Measurements from ENCODE around the gene SEC63. TPM values are rescaled to one million over a fixed set of nuclear protein-coding genes. Genes with fewer than 3 reads are reported as not detected.
"Not testable (repeated sequence)": the region's sequence is repeated elsewhere in the genome, so short reads cannot be mapped to it uniquely, and the experiment has no call there.

SEC63 gene
- total and polyA plus RNA-seq, 7 experiments from 2014 or later: 24.6 to 89.0 (median 84.8) TPM

DNA sequence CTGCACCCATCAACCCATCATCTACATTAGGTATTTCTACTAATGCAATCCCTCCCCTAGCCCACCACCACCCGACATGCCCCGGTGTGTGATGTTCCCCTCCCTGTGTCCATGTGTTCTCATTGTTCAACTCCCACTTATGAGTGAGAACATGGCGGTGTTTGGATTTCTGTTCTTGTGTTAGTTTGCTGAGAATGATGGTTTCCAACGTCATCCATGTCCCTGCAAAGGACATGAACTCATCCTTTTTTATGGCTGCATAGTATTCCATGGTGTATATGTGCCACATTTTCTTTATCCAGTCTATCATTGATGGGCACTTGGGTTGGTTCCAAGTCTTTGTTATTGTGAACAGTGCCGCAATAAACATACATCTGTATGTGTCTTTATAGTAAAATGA, 72.1 kb downstream of the SEC63 start:
- Mint-ChIP-seq H3K36me3 (peaks cover 15 to 61% (median 49%) of the 10 kb centered on the region in 5 donors), H3K27ac (peak overlapping the region in 3 of 9 donors; percentile 26 to 66 (median 32)), H3K9me3 (peaks cover 0 to 26% (median 4%) of the 10 kb centered on the region in 11 donors), H3K4me1 (peaks cover 0 to 12% (median 0%) of the 10 kb centered on the region in 7 donors)
- H3K27ac ChIP-seq (ENCODE audit: low read depth, low read length); H3K27me3 Mint-ChIP-seq; CTCF ChIA-PET; POLR2A ChIA-PET; intact Hi-C loops (cut with micrococcal nuclease); ATAC-seq; H3K9me3 ChIP-seq (ENCODE audit: control insufficient read depth in 2 of 3, low read length in 3 of 3); H3K4me3 ChIP-seq (ENCODE audit: low read length); DNase-seq; H3K4me1 ChIP-seq (ENCODE audit: control insufficient read depth in 2 of 2, insufficient read depth in 2 of 2, low read length in 2 of 2); H3K4me3 Mint-ChIP-seq; H3K27me3 ChIP-seq (ENCODE audit: control insufficient read depth in 2 of 2, insufficient read depth in 2 of 2, low read length in 2 of 2): not testable (repeated sequence)
- H3K36me3 ChIP-seq (ENCODE audit: control insufficient read depth in 2 of 3, insufficient read depth in 3 of 3, low read length in 3 of 3): peaks cover 4 to 15% (median 6%) of the 10 kb centered on the region in 3 experiments

GRCh38 chr6:107879941-107880340, 78.1 kb downstream of the SEC63 start:
- H3K27ac Mint-ChIP-seq: peak overlapping the region in 1 of 9 donors; percentile 42
- no peak for DNase-seq
- intact Hi-C loops (cut with micrococcal nuclease): loop anchor here in 1 of 2 donors (5.0 kb wide), 1 partner anchor 77 kb away; the partner anchor contains the start of gene SEC63

GRCh38 chr6:107877968-107878367, 80.0 kb downstream of the SEC63 start:
- no peak overlapping the region for H3K4me3 Mint-ChIP-seq
- intact Hi-C loops (cut with micrococcal nuclease): no loop called here
- H3K27ac ChIP-seq (ENCODE audit: low read depth, low read length): no peak overlapping the region
- H3K27me3 ChIP-seq (ENCODE audit: control insufficient read depth in 2 of 2, insufficient read depth in 2 of 2, low read length in 2 of 2): no peaks in the 10 kb centered on the region
- no peaks in the 10 kb centered on the region for H3K9me3 ChIP-seq (ENCODE audit: control insufficient read depth in 2 of 3, low read length in 3 of 3)
- peaks cover 9 to 41% (median 21%) of the 10 kb centered on the region in 5 donors for H3K36me3 Mint-ChIP-seq
- peaks cover 9 to 50% (median 12%) of the 10 kb centered on the region in 3 experiments for H3K36me3 ChIP-seq (ENCODE audit: control insufficient read depth in 2 of 3, insufficient read depth in 3 of 3, low read length in 3 of 3)
- no peaks in the 10 kb centered on the region for H3K4me1 ChIP-seq (ENCODE audit: control insufficient read depth in 2 of 2, insufficient read depth in 2 of 2, low read length in 2 of 2)
- DNase-seq: no peak
- ChIA-PET CTCF (no interaction called here), POLR2A (no interaction called here)
- H3K27me3 Mint-ChIP-seq: no peaks in the 10 kb centered on the region
- H3K4me3 ChIP-seq (ENCODE audit: low read length): no peak overlapping the region
- H3K27ac Mint-ChIP-seq: peak overlapping the region in 1 of 9 donors; percentile 64
- ATAC-seq: no peak
- H3K9me3 Mint-ChIP-seq: no peaks in the 10 kb centered on the region
- H3K4me1 Mint-ChIP-seq: peaks cover 0 to 3% (median 0%) of the 10 kb centered on the region in 7 donors

More at GRCh38 chr6:107879941-107880340, 78.1 kb downstream of the SEC63 start:
- Mint-ChIP-seq H3K4me3 (no peak overlapping the region), H3K27me3 (no peaks in the 10 kb centered on the region), H3K4me1 (peaks cover 0 to 1% (median 0%) of the 10 kb centered on the region in 7 donors), H3K9me3 (no peaks in the 10 kb centered on the region), H3K36me3 (peaks cover 9 to 41% (median 20%) of the 10 kb centered on the region in 5 donors)
- Histone ChIP-seq H3K4me3 (ENCODE audit: low read length) (no peak overlapping the region), H3K27me3 (ENCODE audit: control insufficient read depth in 2 of 2, insufficient read depth in 2 of 2, low read length in 2 of 2) (no peaks in the 10 kb centered on the region), H3K9me3 (ENCODE audit: control insufficient read depth in 2 of 3, low read length in 3 of 3) (no peaks in the 10 kb centered on the region), H3K27ac (ENCODE audit: low read depth, low read length) (no peak overlapping the region), H3K4me1 (ENCODE audit: control insufficient read depth in 2 of 2, insufficient read depth in 2 of 2, low read length in 2 of 2) (no peaks in the 10 kb centered on the region), H3K36me3 (ENCODE audit: control insufficient read depth in 2 of 3, insufficient read depth in 3 of 3, low read length in 3 of 3) (peaks cover 9 to 46% (median 12%) of the 10 kb centered on the region in 3 experiments)
- ChIA-PET CTCF (no interaction called here), POLR2A (no interaction called here)
- no peak for ATAC-seq

DNA sequence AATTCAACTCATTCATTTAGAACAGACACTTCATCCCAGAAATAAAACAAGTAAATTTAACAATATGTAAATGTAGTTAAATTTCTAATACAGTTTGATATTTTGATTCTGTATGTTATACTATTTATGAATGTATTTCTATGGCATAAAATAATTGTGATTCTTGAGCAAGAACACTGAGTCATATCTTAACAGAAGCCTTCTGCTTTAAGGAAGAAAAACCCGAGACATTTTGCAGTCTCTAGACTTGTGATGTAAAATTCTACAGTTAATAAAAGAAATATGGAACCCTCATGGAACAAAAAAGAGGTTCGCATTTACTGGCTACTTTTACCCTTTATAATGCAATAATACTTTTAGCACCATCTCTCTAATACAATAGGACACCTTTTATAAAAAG, 86.0 kb downstream of the SEC63 start:
- no peak overlapping the region for H3K27ac ChIP-seq (ENCODE audit: low read depth, low read length)
- H3K36me3 Mint-ChIP-seq: peaks cover 0 to 26% (median 13%) of the 10 kb centered on the region in 5 donors
- no peaks in the 10 kb centered on the region for H3K27me3 ChIP-seq (ENCODE audit: control insufficient read depth in 2 of 2, insufficient read depth in 2 of 2, low read length in 2 of 2)
- ChIA-PET CTCF (no interaction called here), POLR2A (no interaction called here)
- no peaks in the 10 kb centered on the region for H3K9me3 Mint-ChIP-seq
- no peaks in the 10 kb centered on the region for H3K27me3 Mint-ChIP-seq
- intact Hi-C loops (cut with micrococcal nuclease): loop anchor here in 1 of 2 donors (5.0 kb wide), 1 partner anchor 85 kb away; the partner anchor contains the start of gene SEC63
- peaks cover 0 to 12% (median under 1%) of the 10 kb centered on the region in 7 donors for H3K4me1 Mint-ChIP-seq
- no peaks in the 10 kb centered on the region for H3K4me1 ChIP-seq (ENCODE audit: control insufficient read depth in 2 of 2, insufficient read depth in 2 of 2, low read length in 2 of 2)
- no peak for ATAC-seq
- no peaks in the 10 kb centered on the region for H3K9me3 ChIP-seq (ENCODE audit: control insufficient read depth in 2 of 3, low read length in 3 of 3)
- peak overlapping the region in 3 of 9 donors; percentile 6 to 75 (median 40) for H3K27ac Mint-ChIP-seq
- no peak overlapping the region for H3K4me3 ChIP-seq (ENCODE audit: low read length)
- H3K36me3 ChIP-seq (ENCODE audit: control insufficient read depth in 2 of 3, insufficient read depth in 3 of 3, low read length in 3 of 3): peaks cover 0 to 31% (median 0%) of the 10 kb centered on the region in 3 experiments
- H3K4me3 Mint-ChIP-seq: no peak overlapping the region
- DNase-seq: no peak

DNA sequence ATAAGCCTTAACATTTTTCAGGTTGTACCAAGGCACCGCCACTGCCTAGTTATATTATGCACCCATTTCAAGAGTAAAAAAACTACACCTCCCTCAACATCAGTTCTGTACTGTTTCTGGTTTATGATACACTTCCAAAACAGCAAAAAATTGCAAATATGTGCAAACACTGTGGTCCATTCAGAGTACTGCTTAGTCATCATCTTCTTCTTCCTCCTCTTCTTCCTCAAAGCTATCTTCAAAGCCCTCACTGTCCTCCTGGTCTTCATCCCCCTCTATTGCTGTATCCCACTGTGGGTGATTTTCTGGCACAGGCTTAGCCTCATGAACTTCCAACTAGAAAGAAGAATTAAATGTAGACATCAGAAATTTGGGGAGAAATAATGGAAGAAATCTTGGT, 86.5 kb downstream of the SEC63 start:
- POLR2A ChIA-PET; H3K4me3 ChIP-seq (ENCODE audit: low read length); H3K9me3 Mint-ChIP-seq; H3K27me3 ChIP-seq (ENCODE audit: control insufficient read depth in 2 of 2, insufficient read depth in 2 of 2, low read length in 2 of 2); H3K4me1 ChIP-seq (ENCODE audit: control insufficient read depth in 2 of 2, insufficient read depth in 2 of 2, low read length in 2 of 2); H3K9me3 ChIP-seq (ENCODE audit: control insufficient read depth in 2 of 3, low read length in 3 of 3); H3K27ac ChIP-seq (ENCODE audit: low read depth, low read length); H3K4me3 Mint-ChIP-seq; DNase-seq; H3K27me3 Mint-ChIP-seq; ATAC-seq: not testable (repeated sequence)
- Mint-ChIP-seq H3K27ac (peak overlapping the region in 5 of 9 donors; percentile 6 to 75 (median 61)), H3K36me3 (peaks cover 0 to 26% (median 13%) of the 10 kb centered on the region in 5 donors), H3K4me1 (peaks cover 0 to 14% (median 4%) of the 10 kb centered on the region in 7 donors)
- intact Hi-C loops (cut with micrococcal nuclease): loop anchor here in 1 of 2 donors (5.0 kb wide), 1 partner anchor 86 kb away; the partner anchor contains the start of gene SEC63
- CTCF ChIA-PET: interaction anchor here (1.4 to 1.5 kb wide), 2 partner anchors 24 to 142 kb away, joined by 3 to 6 read pairs; no protein-coding TSS in a partner anchor
- peaks cover 0 to 31% (median 0%) of the 10 kb centered on the region in 3 experiments for H3K36me3 ChIP-seq (ENCODE audit: control insufficient read depth in 2 of 3, insufficient read depth in 3 of 3, low read length in 3 of 3)

DNA sequence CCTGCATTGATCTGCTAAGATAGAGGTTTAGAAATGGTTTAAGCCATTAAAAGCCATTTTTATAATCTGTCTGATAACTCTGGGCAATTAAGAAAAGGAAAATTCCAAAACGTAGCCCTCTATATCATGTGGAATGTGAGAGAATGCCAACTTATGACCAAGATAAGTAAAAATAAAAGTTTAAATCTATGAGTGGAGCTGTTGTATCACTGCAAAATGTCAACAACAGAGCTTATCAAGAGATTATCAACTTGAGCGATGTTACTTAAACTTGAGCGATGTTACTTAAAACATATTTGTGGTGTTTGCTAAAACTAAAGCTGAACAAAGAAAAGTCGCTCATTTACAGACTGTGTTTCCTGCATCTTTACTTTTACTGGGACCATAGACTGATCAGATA, 87.0 kb downstream of the SEC63 start:
- ChIA-PET POLR2A (no interaction called here), CTCF (interaction anchor here (1.4 to 1.5 kb wide), 2 partner anchors 24 to 141 kb away, joined by 3 to 6 read pairs; no protein-coding TSS in a partner anchor)
- no peak for DNase-seq
- Histone ChIP-seq H3K36me3 (ENCODE audit: control insufficient read depth in 2 of 3, insufficient read depth in 3 of 3, low read length in 3 of 3) (peaks cover 0 to 30% (median 0%) of the 10 kb centered on the region in 3 experiments), H3K4me1 (ENCODE audit: control insufficient read depth in 2 of 2, insufficient read depth in 2 of 2, low read length in 2 of 2) (no peaks in the 10 kb centered on the region), H3K9me3 (ENCODE audit: control insufficient read depth in 2 of 3, low read length in 3 of 3) (no peaks in the 10 kb centered on the region), H3K27ac (ENCODE audit: low read depth, low read length) (no peak overlapping the region), H3K4me3 (ENCODE audit: low read length) (no peak overlapping the region), H3K27me3 (ENCODE audit: control insufficient read depth in 2 of 2, insufficient read depth in 2 of 2, low read length in 2 of 2) (no peaks in the 10 kb centered on the region)
- Mint-ChIP-seq H3K27me3 (no peaks in the 10 kb centered on the region), H3K9me3 (no peaks in the 10 kb centered on the region), H3K27ac (peak overlapping the region in 3 of 9 donors; percentile 24 to 83 (median 35)), H3K4me1 (peaks cover 0 to 14% (median 4%) of the 10 kb centered on the region in 7 donors), H3K36me3 (peaks cover 0 to 25% (median 13%) of the 10 kb centered on the region in 5 donors), H3K4me3 (no peak overlapping the region)
- intact Hi-C loops (cut with micrococcal nuclease): loop anchor here in 1 of 2 donors (5.0 kb wide), 1 partner anchor 86 kb away; the partner anchor contains the start of gene SEC63
- no peak for ATAC-seq
